WERI-Rb-1 (cell line): ENCODE results near the gene KCP.

Source experiments
- DNase-seq: peaks from one replicate; pipeline ENCODE4 v3.0.0-alpha.2; 2020
- H3K27ac ChIP-seq: fragments of 250-450 bp; sonication (Bioruptor Pico); 2 replicates; pipeline ENCODE4 v1.5.1; 2020; ENCODE audit warnings: mild to moderate bottlenecking, moderate library complexity
- H3K27me3 ChIP-seq: fragments of 250-450 bp; sonication (Bioruptor Pico); 2 replicates; pipeline ENCODE4 v1.5.1; 2021; ENCODE audit warnings: mild to moderate bottlenecking, low read depth, moderate library complexity; ENCODE audit not compliant: insufficient read depth, severe bottlenecking
- H3K36me3 ChIP-seq: fragments of 250-450 bp; sonication (Bioruptor Pico); 2 replicates; pipeline ENCODE4 v1.5.1; 2020; ENCODE audit warnings: mild to moderate bottlenecking, moderate library complexity
- H3K4me3 ChIP-seq: 2 replicates; pipeline ENCODE4 v1.5.1; 2011; ENCODE audit warnings: low read depth, mild to moderate bottlenecking, control low read depth, low read length
- H3K9me3 ChIP-seq: fragments of 250-450 bp; sonication (Bioruptor Pico); 2 replicates; pipeline ENCODE4 v1.5.1; 2021; ENCODE audit warnings: mild to moderate bottlenecking, moderate library complexity; ENCODE audit not compliant: severe bottlenecking
- TF ChIP-seq, protein P1 (sequence below): IDR thresholded peaks from 2 replicates; pipeline ENCODE4 v1.5.1; 2011; ENCODE audit warnings: low read depth, mild to moderate bottlenecking, control low read depth, inconsistent platforms, low read length

The KCP gene

DNA sequence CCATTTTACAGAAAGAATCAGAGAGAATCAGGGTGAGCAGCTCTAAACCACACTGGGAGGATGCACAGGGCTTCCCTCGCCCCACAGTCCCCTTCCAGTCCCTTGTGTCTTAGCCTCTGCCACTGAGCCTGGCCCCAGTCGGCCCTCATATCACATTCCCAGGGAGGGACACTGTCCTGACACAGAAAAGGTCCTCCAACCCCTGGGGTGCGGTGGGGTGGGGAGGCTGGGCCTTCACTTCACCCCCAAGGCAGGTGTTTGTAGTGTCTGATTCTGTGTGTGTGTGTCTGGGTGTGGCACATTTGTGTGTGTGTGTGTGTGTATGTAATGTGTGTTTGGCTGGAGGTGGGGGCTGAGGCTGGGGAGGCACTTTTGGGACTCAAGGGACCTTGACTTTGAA lies 1.8 kb upstream of the KCP start:
- H3K4me3 ChIP-seq, result no peak overlapping the region
- no peaks in the 10 kb centered on the region for H3K36me3 ChIP-seq
- no peaks in the 10 kb centered on the region for H3K9me3 ChIP-seq
- no peak overlapping the region for H3K27ac ChIP-seq
- TF ChIP-seq, protein P1, sequence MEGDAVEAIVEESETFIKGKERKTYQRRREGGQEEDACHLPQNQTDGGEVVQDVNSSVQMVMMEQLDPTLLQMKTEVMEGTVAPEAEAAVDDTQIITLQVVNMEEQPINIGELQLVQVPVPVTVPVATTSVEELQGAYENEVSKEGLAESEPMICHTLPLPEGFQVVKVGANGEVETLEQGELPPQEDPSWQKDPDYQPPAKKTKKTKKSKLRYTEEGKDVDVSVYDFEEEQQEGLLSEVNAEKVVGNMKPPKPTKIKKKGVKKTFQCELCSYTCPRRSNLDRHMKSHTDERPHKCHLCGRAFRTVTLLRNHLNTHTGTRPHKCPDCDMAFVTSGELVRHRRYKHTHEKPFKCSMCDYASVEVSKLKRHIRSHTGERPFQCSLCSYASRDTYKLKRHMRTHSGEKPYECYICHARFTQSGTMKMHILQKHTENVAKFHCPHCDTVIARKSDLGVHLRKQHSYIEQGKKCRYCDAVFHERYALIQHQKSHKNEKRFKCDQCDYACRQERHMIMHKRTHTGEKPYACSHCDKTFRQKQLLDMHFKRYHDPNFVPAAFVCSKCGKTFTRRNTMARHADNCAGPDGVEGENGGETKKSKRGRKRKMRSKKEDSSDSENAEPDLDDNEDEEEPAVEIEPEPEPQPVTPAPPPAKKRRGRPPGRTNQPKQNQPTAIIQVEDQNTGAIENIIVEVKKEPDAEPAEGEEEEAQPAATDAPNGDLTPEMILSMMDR, result no peak
- H3K27me3 ChIP-seq, result no peaks in the 10 kb centered on the region
- DNase-seq, result no peak

DNA sequence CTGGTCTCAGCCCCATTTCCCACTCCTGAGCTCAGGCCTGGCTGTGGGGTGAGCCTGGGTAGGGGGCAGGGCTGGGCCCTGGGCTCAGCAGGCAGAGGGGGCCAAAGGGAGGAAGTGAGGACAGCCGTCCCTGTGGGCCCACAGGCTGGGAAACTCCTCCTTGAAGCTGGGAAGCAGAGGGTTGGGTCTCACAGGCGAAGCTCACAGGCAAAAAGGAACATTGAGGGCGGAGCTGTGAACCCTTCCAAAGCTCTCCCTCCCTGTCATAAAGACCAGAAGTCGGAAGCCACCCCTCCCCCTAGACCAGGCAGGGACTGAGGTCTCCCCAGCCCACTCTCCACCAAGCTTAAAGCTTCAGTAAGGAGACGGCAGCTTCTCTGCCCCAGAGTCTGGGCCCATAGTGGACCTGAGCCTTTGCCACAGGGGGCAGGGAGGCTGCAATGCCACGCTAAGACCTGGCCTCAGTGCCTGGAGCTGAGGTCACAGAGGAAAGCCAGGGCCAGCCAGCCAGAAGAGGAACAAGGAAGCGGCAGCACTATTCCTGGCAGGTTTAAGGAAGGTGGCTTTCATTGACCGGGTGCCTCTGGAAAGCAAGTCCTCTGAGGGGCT lies 1.0 kb upstream of the KCP start:
- H3K27ac ChIP-seq, result peak overlapping the region; percentile 32
- TF ChIP-seq, protein P1, result no peak
- no peak overlapping the region for H3K4me3 ChIP-seq
- H3K9me3 ChIP-seq, result no peaks in the 10 kb centered on the region
- no peaks in the 10 kb centered on the region for H3K36me3 ChIP-seq
- DNase-seq, result peak; percentile 72
- no peaks in the 10 kb centered on the region for H3K27me3 ChIP-seq

- H3K9me3 ChIP-seq, result no peaks in the 10 kb centered on the region
- DNase-seq, result no peak
- H3K27me3 ChIP-seq, result no peaks in the 10 kb centered on the region
- TF ChIP-seq, protein P1, result no peak
- H3K27ac ChIP-seq, result no peak overlapping the region
- no peak overlapping the region for H3K4me3 ChIP-seq
- no peaks in the 10 kb centered on the region for H3K36me3 ChIP-seq
Measured at GRCh38 chr7:128909625-128910568, 612 bp downstream of the KCP start.

DNA sequence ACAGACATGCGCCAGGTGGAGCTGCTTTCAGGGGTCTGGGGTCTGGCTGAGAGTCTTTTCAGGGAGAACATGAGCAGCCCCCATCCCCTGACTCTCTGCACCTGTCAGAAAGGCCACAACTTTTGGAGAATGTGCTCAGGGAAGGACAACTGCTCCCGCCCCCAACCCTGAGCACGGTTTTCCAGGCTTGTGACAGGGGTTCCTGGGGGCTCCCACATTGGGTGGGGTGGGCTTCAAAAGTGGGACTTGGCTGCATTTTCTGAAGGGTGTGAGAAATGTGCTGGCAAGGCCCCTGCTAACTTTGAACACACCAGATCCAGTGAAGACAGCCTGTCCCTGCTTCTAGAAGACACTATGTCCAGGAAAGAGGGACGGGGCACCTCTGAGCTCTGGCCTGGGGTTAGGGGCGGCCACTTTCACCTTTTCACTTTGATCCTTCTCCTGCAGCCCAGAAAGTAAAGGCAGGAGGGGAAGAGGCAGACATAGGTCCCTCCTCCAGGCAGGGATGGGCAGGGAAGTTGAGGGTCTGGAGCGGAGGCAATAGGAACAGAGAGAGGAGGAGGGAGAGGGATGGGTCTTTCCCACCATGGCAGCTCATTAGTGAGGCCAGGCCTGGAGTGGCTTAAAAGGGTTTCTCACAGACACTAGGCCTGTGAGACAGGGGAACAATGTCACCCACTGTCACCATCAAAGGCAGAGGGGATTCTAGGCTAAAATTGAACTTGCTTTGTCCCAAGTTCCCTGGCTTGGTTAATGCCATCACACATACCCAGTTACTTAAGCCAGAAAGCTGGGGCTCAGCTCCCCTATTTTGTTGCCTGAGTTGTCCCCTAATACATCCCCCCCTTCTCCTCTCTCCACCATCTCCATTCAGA lies 1.5 kb downstream of the KCP start:
- Histone ChIP-seq H3K36me3 (no peaks in the 10 kb centered on the region), H3K27me3 (no peaks in the 10 kb centered on the region), H3K4me3 (no peak overlapping the region), H3K27ac (no peak overlapping the region), H3K9me3 (no peaks in the 10 kb centered on the region)
- no peak for DNase-seq
- TF ChIP-seq, protein P1, result no peak

- H3K36me3 ChIP-seq, result no peaks in the 10 kb centered on the region
- H3K27me3 ChIP-seq, result no peaks in the 10 kb centered on the region
- no peaks in the 10 kb centered on the region for H3K9me3 ChIP-seq
- no peak overlapping the region for H3K27ac ChIP-seq
- DNase-seq, result no peak
- H3K4me3 ChIP-seq, result no peak overlapping the region
- TF ChIP-seq, protein P1, result no peak
Measured at GRCh38 chr7:128906766-128907559, 3.5 kb downstream of the KCP start.
